H1 (cell line): ENCODE results near the gene SYNRG. TPM values are rescaled to one million over a fixed set of nuclear protein-coding genes. Genes with fewer than 3 reads are reported as not detected.
A peak's percentile ranks its signal among the peaks of the same experiment; 100 is the strongest.

ENCODE experiments used
- CTCF ChIA-PET: fragments of 300-600 bp; sonication (Branson Sonifier 250); formaldehyde crosslinking; loops from one replicate; lab custom pipeline; 2021; ENCODE audit not compliant: partially characterized antibody; lab: Charles Lee
- POLR2A ChIA-PET: fragments of 300-600 bp; sonication (Branson Sonifier 250); formaldehyde crosslinking; loops from one replicate; lab custom pipeline; 2021; ENCODE audit warnings: inconsistent platforms; ENCODE audit not compliant: partially characterized antibody; lab: Charles Lee
- DNase-seq, 2 experiments: peaks; one replicate each; pipeline versions ENCODE4 v3.0.0 to v3.0.0-alpha.2; 2010 to 2022; ENCODE audit warnings: low spot score in 2 of 2, low read depth in 1 of 2, mixed read lengths in 1 of 2
- FAIRE-seq: peaks from 2 replicates; lab custom pipeline; 2011; peaks lifted over from hg19 to GRCh38; lab: Jason Lieb, UNC
- H2AFZ ChIP-seq: 2 replicates; pipeline ENCODE4 v1.8.1; 2012; ENCODE audit warnings: low read length, inconsistent platforms
- H2AK5ac ChIP-seq: 2 replicates; pipeline ENCODE4 v1.6.1; 2013; ENCODE audit warnings: low read depth, low read length
- H2BK120ac ChIP-seq: replicated peaks from 2 replicates; pipeline ENCODE3; 2013; ENCODE audit warnings: low read depth, low read length, inconsistent platforms
- H2BK12ac ChIP-seq: 2 replicates; pipeline ENCODE4 v1.6.1; 2013; ENCODE audit warnings: low read depth, low read length
- H2BK15ac ChIP-seq: 2 replicates; pipeline ENCODE4 v1.6.1; 2013; ENCODE audit warnings: low read length
- H2BK20ac ChIP-seq: 2 replicates; pipeline ENCODE4 v1.6.1; 2013; ENCODE audit warnings: low read length
- H2BK5ac ChIP-seq: 2 replicates; pipeline ENCODE4 v1.6.1; 2013; ENCODE audit warnings: low read depth, low read length
- H3K14ac ChIP-seq: 2 replicates; pipeline ENCODE4 v1.6.1; 2013; ENCODE audit warnings: inconsistent platforms; ENCODE audit not compliant: insufficient read length
- H3K18ac ChIP-seq: 2 replicates; pipeline ENCODE4 v1.6.1; 2013; ENCODE audit warnings: low read length; ENCODE audit errors: extremely low read depth
- H3K23ac ChIP-seq: 2 replicates; pipeline ENCODE4 v1.6.1; 2013; ENCODE audit warnings: inconsistent platforms; ENCODE audit not compliant: insufficient read length
- H3K23me2 ChIP-seq: 2 replicates; pipeline ENCODE4 v1.6.1; 2013; ENCODE audit warnings: low read depth, low read length
- H3K27ac ChIP-seq: 2 replicates; pipeline ENCODE4 v1.6.1; 2011; ENCODE audit warnings: low read depth, low read length, inconsistent platforms
- H3K27me3 ChIP-seq, 4 experiments: replicated peaks in 1 of 4; 1 replicate in 1 of 4; 2 replicates in 3 of 4; pipeline versions ENCODE4 v1.6.1 to v1.8.1; 2011 to 2013; ENCODE audit warnings: low read length in 3 of 4, mild to moderate bottlenecking in 3 of 4, inconsistent platforms in 2 of 4, mixed read lengths in 2 of 4, moderate library complexity in 1 of 4; ENCODE audit not compliant: control insufficient read depth in 3 of 4, insufficient read depth in 3 of 4; ENCODE audit errors: extremely low read depth in 1 of 4
- H3K36me3 ChIP-seq, 4 experiments: 2 replicates each; pipeline versions ENCODE4 v1.6.1 to v1.8.1; 2011 to 2013; ENCODE audit warnings: mild to moderate bottlenecking in 4 of 4, low read length in 3 of 4, moderate library complexity in 2 of 4, control low read depth in 1 of 4, inconsistent platforms in 1 of 4; ENCODE audit not compliant: insufficient read depth in 4 of 4, control insufficient read depth in 2 of 4
- H3K4ac ChIP-seq: replicated peaks from 2 replicates; pipeline ENCODE3; 2013; ENCODE audit warnings: low read length, low read depth, mixed read lengths, inconsistent platforms; ENCODE audit not compliant: insufficient read length
- H3K4me1 ChIP-seq, 4 experiments: replicated peaks in 1 of 4; 1 replicate in 1 of 4; 2 replicates in 3 of 4; pipeline versions ENCODE4 v1.6.1 to v1.8.1; 2011 to 2013; ENCODE audit warnings: low read length in 3 of 4, inconsistent platforms in 2 of 4, mixed read lengths in 1 of 4; ENCODE audit not compliant: insufficient read depth in 4 of 4, control insufficient read depth in 3 of 4
- H3K4me2 ChIP-seq, 2 experiments: 2 replicates each; pipeline versions ENCODE4 v1.6.1 to v1.8.1; 2011 to 2013; ENCODE audit warnings: low read depth in 2 of 2, low read length in 2 of 2, control low read depth in 1 of 2, inconsistent platforms in 1 of 2, mild to moderate bottlenecking in 1 of 2; ENCODE audit not compliant: insufficient read depth in 1 of 2
- H3K4me3 ChIP-seq, 4 experiments: fragments of 200-600, 300-600 bp in 1 of 4; sonication (generic), shearing (Covaris generic), sonication (Bioruptor Twin) in 1 of 4; 2 replicates each; pipeline versions ENCODE4 v1.5.1 to v1.8.1; 2011 to 2016; ENCODE audit warnings: low read length in 4 of 4, low read depth in 3 of 4, control low read depth in 2 of 4, inconsistent platforms in 2 of 4, mild to moderate bottlenecking in 2 of 4, mixed read lengths in 1 of 4, moderate library complexity in 1 of 4; ENCODE audit not compliant: insufficient read depth in 2 of 4; ENCODE audit errors: extremely low read depth in 1 of 4
- H3K56ac ChIP-seq: replicated peaks from 2 replicates; pipeline ENCODE3; 2013; ENCODE audit warnings: low read depth, mild to moderate bottlenecking, mixed read lengths, low read length, inconsistent platforms; ENCODE audit not compliant: insufficient read length
- H3K79me1 ChIP-seq: 2 replicates; pipeline ENCODE4 v1.6.1; 2013; ENCODE audit warnings: low read depth, low read length, control low read depth
- H3K79me2 ChIP-seq, 2 experiments: 2 replicates each; pipeline versions ENCODE4 v1.6.1 to v1.8.1; 2012 to 2013; ENCODE audit warnings: low read length in 2 of 2, mild to moderate bottlenecking in 2 of 2, inconsistent platforms in 1 of 2; ENCODE audit not compliant: insufficient read depth in 2 of 2, control insufficient read depth in 1 of 2
- H3K9ac ChIP-seq, 4 experiments: replicated peaks in 1 of 4; 1 replicate in 1 of 4; 2 replicates in 3 of 4; pipeline versions ENCODE4 v1.6.1 to v1.8.1; 2011 to 2013; ENCODE audit warnings: low read depth in 3 of 4, low read length in 3 of 4, control low read depth in 2 of 4, mild to moderate bottlenecking in 2 of 4, moderate library complexity in 2 of 4, inconsistent platforms in 1 of 4; ENCODE audit errors: extremely low read depth in 1 of 4
- H3K9me3 ChIP-seq, 2 experiments: 2 replicates each; pipeline versions ENCODE4 v1.6.1 to v1.8.1; 2012 to 2013; ENCODE audit warnings: mild to moderate bottlenecking in 2 of 2, moderate library complexity in 2 of 2, control low read depth in 1 of 2, inconsistent platforms in 1 of 2, low read depth in 1 of 2, low read length in 1 of 2, mixed read lengths in 1 of 2; ENCODE audit not compliant: insufficient read depth in 2 of 2
- H4K20me1 ChIP-seq, 2 experiments: replicated peaks in 1 of 2; 2 replicates each; pipeline versions ENCODE3 to v1.8.1; 2011 to 2013; ENCODE audit warnings: inconsistent platforms in 2 of 2, low read length in 2 of 2, mild to moderate bottlenecking in 1 of 2; ENCODE audit not compliant: insufficient read depth in 2 of 2, control insufficient read depth in 1 of 2
- H4K5ac ChIP-seq: 2 replicates; pipeline ENCODE4 v1.6.1; 2013; ENCODE audit warnings: low read length, low read depth, mixed read lengths, inconsistent platforms; ENCODE audit not compliant: insufficient read length
- H4K8ac ChIP-seq: 2 replicates; pipeline ENCODE4 v1.8.0; 2013; ENCODE audit warnings: mild to moderate bottlenecking, moderate library complexity, low read length, inconsistent platforms; ENCODE audit not compliant: insufficient read depth; ENCODE audit errors: extremely low read depth
- H4K91ac ChIP-seq: replicated peaks from 2 replicates; pipeline ENCODE3; 2013; ENCODE audit warnings: low read length, mixed read lengths, inconsistent platforms; ENCODE audit not compliant: insufficient read length
- ASH2L ChIP-seq: fragments of 200-600, 300-600 bp; sonication (generic); IDR thresholded peaks from one replicate; pipeline ENCODE4 v1.7.1; 2017; ENCODE audit warnings: low read length
- BACH1 ChIP-seq: IDR thresholded peaks from 2 replicates; pipeline ENCODE4 v1.6.1; 2012; ENCODE audit warnings: low read length, improper control_type of control experiment
- GTF2F1 ChIP-seq: IDR thresholded peaks from 2 replicates; pipeline ENCODE4 v1.6.1; 2012; ENCODE audit warnings: low read depth, low read length, improper control_type of control experiment, borderline replicate concordance
- TCF12 ChIP-seq: IDR thresholded peaks from 2 replicates; pipeline ENCODE4 v1.6.1; 2011; ENCODE audit warnings: low read depth, mild to moderate bottlenecking, low read length
- WGBS, 2 experiments: shearing (Covaris generic) in 1 of 2; methylation state at CpG; one replicate each; pipeline versions ENCODE4 v1.1.6 to v1.1.7; 2013 to 2015; ENCODE audit warnings: low lambda C conversion rate in 2 of 2, mixed read lengths in 2 of 2, inconsistent platforms in 1 of 2, low coverage in 1 of 2, missing lambda C conversion rate in 1 of 2; ENCODE audit not compliant: insufficient replicate concordance in 2 of 2, insufficient coverage in 1 of 2, insufficient read length in 1 of 2; ENCODE audit errors: extremely low coverage in 1 of 2, missing lambda C conversion rate in 1 of 2; 5-methylcytosine and 5-hydroxymethylcytosine counted together
- polyA plus RNA-seq, 7 experiments: library from polyadenylated mRNA; depleted of rRNA in 3 of 7; stranded (reverse) in 5 of 7; unstranded in 2 of 7; fragments of >200 nt in 5 of 7; fragments of 200-250 nt in 2 of 7; gene quantifications; 1 replicate in 5 of 7; 2 replicates in 1 of 7; 4 replicates in 1 of 7; pipeline versions ENCODE4 v1.2.1 to v1.2.3, GENCODE V29; 2011 to 2013; ENCODE audit warnings: missing spikeins in 2 of 7, mixed read lengths in 2 of 7
- total RNA-seq: library from RNA; stranded (reverse); fragmentation: NEBNext Ultra II Directional; extraction: Animal tissue kit (Norgen Biotek cat#: 25700); gene quantifications from 2 replicates; pipeline ENCODE4 v1.2.1, GENCODE V29; 2021

The SYNRG gene
- total and polyA plus RNA-seq, 2 of the 8 experiments (the other 6 are each of a cell fraction or from before 2014, with no cell fraction given), result 7.7 to 31.7 TPM

DNA sequence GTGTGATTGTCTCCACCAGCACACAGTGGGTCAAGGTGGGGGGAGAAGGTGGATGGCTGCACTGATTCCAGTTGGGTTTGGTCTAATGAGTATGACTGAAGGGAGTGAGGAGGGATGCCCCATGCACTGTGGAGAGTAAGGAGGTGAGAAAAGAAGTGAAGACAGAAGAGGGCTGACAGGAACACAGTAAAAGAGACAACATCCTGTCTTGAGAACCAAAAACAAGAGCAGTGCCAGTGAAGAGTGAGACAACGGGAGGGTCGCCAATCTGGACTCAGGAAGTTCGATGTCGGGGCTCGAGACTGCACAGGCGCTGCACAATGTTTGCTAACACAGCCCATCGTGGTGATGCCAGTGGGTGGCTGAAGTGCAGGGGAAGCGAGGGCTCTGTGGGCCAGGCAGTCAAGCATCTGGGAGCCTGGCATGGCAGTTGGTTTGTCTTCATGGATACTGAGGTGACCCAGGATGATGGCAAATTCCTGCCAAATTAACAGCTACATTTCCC, 85.5 kb downstream of the SYNRG start:
- H2BK15ac ChIP-seq, result no peak overlapping the region
- ChIA-PET CTCF (interaction anchor here (0.7 to 3.5 kb wide), 4 partner anchors 9 to 296 kb away, joined by 3 to 24 read pairs (median 3); no protein-coding TSS in a partner anchor), POLR2A (no interaction called here)
- DNase-seq (peak in 1 of 2 experiments; percentile 38), FAIRE-seq (no peak)
- no peaks in the 10 kb centered on the region for H3K79me2 ChIP-seq
- no peak overlapping the region for H2BK120ac ChIP-seq
- no peak overlapping the region for H3K4me3 ChIP-seq
- H2AFZ ChIP-seq, result no peak overlapping the region
- no peaks in the 10 kb centered on the region for H3K4me1 ChIP-seq
- H3K23me2 ChIP-seq, result no peaks in the 10 kb centered on the region; the same call in 1 of the 2 replicates
- no peak overlapping the region for H4K8ac ChIP-seq
- no peaks in the 10 kb centered on the region for H3K9me3 ChIP-seq
- H3K14ac ChIP-seq, result no peak overlapping the region
- H4K91ac ChIP-seq, result no peak overlapping the region
- H3K23ac ChIP-seq, result no peak overlapping the region
- WGBS, 2 experiments, result 94% methylated on average over 8 of the region's 8 CpGs; no CpG with 5 or more reads in 1 of the 2 experiments
- H2BK5ac ChIP-seq, result no peak overlapping the region
- H4K5ac ChIP-seq, result no peak overlapping the region
- H3K18ac ChIP-seq, result no peak overlapping the region
- no peak overlapping the region for H3K9ac ChIP-seq
- H3K36me3 ChIP-seq, result peaks cover 0 to 15% (median 2%) of the 10 kb centered on the region in 4 experiments; a peak in 6 of 8 replicates
- no peak overlapping the region for H3K4me2 ChIP-seq
- H3K79me1 ChIP-seq, result no peaks in the 10 kb centered on the region; the same call in 1 of the 2 replicates
- H4K20me1 ChIP-seq, result no peaks in the 10 kb centered on the region
- H2BK20ac ChIP-seq, result no peak overlapping the region
- no peak overlapping the region for H2BK12ac ChIP-seq
- H3K27me3 ChIP-seq, result no peaks in the 10 kb centered on the region
- no peak overlapping the region for H3K27ac ChIP-seq
- H3K56ac ChIP-seq, result no peak overlapping the region
- no peak overlapping the region for H2AK5ac ChIP-seq
- TF ChIP-seq TCF12, result no peak
- TF ChIP-seq BACH1, result no peak
- no peak for TF ChIP-seq GTF2F1
- TF ChIP-seq ASH2L, result no peak
- H3K4ac ChIP-seq, result no peak overlapping the region
